ENCODE data around the gene FKRP. TPM values are rescaled to one million over a fixed set of nuclear protein-coding genes. Genes with fewer than 3 reads are reported as not detected.
A peak's percentile ranks its signal among the peaks of the same experiment; 100 is the strongest.

FKRP gene
- total and polyA plus RNA-seq, 2 donors (not counting 1 experiment from before 2014, with no cell fraction given): 11.8 to 12.2 TPM

DNA sequence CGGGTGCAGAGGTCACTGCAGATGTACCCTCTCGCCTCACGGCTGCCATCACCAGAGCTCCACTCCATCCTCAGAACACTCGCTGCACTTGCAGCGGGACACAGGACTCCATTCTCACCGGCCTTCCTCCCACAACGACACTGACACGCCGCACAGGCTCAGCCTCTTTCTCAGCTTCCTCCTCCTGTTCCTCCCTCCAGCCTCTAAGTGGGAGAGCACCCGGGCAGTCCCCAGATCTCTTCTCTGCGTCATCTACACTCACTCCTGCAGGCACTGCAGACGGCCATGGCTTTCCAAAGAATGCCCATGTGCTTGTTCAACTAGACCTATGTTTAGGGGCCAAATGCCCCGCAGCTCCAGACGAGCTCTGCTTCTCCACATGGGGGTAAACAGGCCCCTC is 14.3 kb upstream of the FKRP start:
- Histone ChIP-seq H3K79me2 (ENCODE audit: control insufficient read depth, insufficient read depth, low read length) (peaks cover 36% of the 10 kb centered on the region), H3K4me1 (ENCODE audit: control insufficient read depth, extremely low read depth, insufficient read depth, low read length) (peaks cover 13% of the 10 kb centered on the region), H3K4me3 (replicated peaks in 1 of 4; ENCODE audit: control extremely low read depth in 1 of 4, insufficient read depth in 1 of 4, low read depth in 3 of 4, low read length in 4 of 4) (no peak overlapping the region), H2AFZ (ENCODE audit: low read length) (no peak overlapping the region), H3K36me3 (ENCODE audit: control insufficient read depth, insufficient read depth, low read length) (peaks cover 51% of the 10 kb centered on the region), H3K27ac (ENCODE audit: insufficient read depth, low read length) (peak overlapping the region; percentile 39), H4K20me1 (ENCODE audit: control insufficient read depth, extremely low read depth, insufficient read depth, low read length) (no peaks in the 10 kb centered on the region), H3K4me2 (ENCODE audit: extremely low read depth, insufficient read depth, low read length) (peak overlapping the region; percentile 32), H3K27me3 (ENCODE audit: control insufficient read depth, insufficient read depth, low read length) (no peaks in the 10 kb centered on the region), H3K9ac (ENCODE audit: insufficient read depth, low read length) (no peak overlapping the region), H3K9me3 (ENCODE audit: control insufficient read depth, insufficient read depth, low read depth, low read length) (no peaks in the 10 kb centered on the region)
- TF ChIP-seq EZH2 (IDR thresholded peaks at IDR 0.05; ENCODE audit: low read length, missing control alignments) (no peak), CTCF (conservative IDR thresholded peaks at IDR 0.05 in 1 of 2, IDR thresholded peaks at IDR 0.05 in 1 of 2; ENCODE audit: low read depth in 1 of 2, low read length in 2 of 2) (no peak)
- DNase-seq (ENCODE audit: low read depth in 2 of 2): peak in 1 of 2 donors; percentile 61

DNA sequence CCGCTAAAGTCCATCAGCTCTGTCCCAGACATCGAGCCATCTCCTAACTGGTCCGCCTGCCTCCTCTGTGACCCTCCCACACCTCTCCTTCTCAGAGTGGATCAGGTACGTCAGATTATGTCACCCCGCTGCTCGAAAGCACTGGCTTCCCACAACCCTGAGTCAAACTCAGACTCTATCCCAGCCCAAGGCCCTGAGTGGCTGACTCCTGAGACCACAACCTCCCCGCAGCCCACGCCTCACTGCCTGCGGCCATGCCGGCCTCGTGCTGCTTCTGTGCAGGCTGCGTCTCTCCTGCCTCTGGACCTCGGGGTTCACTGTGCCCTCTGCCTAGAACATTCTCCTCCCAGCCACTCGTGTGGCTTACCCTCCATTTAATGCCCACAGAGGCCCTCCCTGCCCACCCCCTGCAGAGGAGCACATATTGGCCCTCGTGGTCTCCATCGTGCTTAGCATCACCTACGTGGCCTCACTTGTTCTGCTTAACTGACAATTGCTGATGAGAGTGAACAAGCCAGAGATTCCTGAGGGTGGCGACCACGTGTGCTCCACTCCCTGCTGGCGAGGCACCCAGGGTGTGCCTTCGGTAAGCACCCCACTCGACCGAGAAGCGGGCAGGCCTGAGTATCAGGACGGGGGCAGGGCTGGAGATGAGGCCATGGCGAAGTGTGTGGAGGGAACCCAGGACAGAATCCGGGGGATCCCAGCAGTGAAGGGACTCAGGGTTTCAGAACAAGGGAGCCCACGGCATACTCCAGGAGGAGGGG is 13.5 kb upstream of the FKRP start:
- Histone ChIP-seq H2AFZ (ENCODE audit: low read length) (no peak overlapping the region), H3K9me3 (ENCODE audit: control insufficient read depth, insufficient read depth, low read depth, low read length) (no peaks in the 10 kb centered on the region), H3K4me3 (replicated peaks in 1 of 4; ENCODE audit: control extremely low read depth in 1 of 4, insufficient read depth in 1 of 4, low read depth in 3 of 4, low read length in 4 of 4) (no peak overlapping the region), H3K9ac (ENCODE audit: insufficient read depth, low read length) (no peak overlapping the region), H3K36me3 (ENCODE audit: control insufficient read depth, insufficient read depth, low read length) (peaks cover 47% of the 10 kb centered on the region), H3K79me2 (ENCODE audit: control insufficient read depth, insufficient read depth, low read length) (peaks cover 43% of the 10 kb centered on the region), H3K4me1 (ENCODE audit: control insufficient read depth, extremely low read depth, insufficient read depth, low read length) (peaks cover 18% of the 10 kb centered on the region), H3K27ac (ENCODE audit: insufficient read depth, low read length) (no peak overlapping the region), H3K4me2 (ENCODE audit: extremely low read depth, insufficient read depth, low read length) (no peak overlapping the region), H4K20me1 (ENCODE audit: control insufficient read depth, extremely low read depth, insufficient read depth, low read length) (no peaks in the 10 kb centered on the region), H3K27me3 (ENCODE audit: control insufficient read depth, insufficient read depth, low read length) (no peaks in the 10 kb centered on the region)
- DNase-seq (ENCODE audit: low read depth in 2 of 2): peak in 1 of 2 donors; percentile 88
- no peak for TF ChIP-seq EZH2 (IDR thresholded peaks at IDR 0.05; ENCODE audit: low read length, missing control alignments)
- TF ChIP-seq CTCF (conservative IDR thresholded peaks at IDR 0.05 in 1 of 2, IDR thresholded peaks at IDR 0.05 in 1 of 2; ENCODE audit: low read depth in 1 of 2, low read length in 2 of 2): no peak

DNA sequence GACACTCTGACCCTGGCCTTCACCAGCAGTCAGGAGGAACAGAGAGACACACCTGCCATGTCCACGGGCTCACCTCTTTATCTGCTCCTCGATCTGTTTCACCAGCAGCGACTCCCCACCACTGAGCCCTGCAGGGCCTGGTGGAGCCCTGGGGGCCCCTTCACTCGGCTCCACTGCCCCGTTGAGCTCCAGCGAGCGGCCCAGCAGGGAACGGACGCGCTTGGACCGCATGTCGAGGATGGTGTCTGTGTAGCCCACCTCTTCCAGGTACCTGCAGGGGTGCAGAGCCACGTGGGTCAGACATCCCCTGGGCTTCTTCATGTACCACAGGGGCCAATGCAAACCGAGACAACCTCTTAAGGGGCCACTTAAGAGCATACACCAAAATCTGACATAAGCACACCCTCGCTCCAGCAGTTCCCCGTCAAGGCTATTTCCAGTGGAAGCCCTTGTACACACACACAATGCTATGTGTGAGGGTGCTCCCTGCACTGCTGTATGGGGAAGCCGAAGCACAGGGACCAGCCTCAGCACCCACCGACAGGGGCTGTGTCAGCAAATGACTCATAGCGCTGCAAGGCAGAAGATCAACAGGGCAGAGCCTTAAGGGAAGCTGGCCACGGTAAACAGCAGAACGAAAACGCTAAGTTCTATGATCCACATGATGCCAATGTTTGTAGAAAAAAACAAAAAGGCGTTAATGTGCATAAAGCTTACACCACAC is 12.7 kb upstream of the FKRP start:
- no peak overlapping the region for H2AFZ ChIP-seq (ENCODE audit: low read length)
- DNase-seq (ENCODE audit: low read depth in 2 of 2): peak; percentile 60 to 78
- H3K4me3 ChIP-seq (replicated peaks in 1 of 4; ENCODE audit: control extremely low read depth in 1 of 4, insufficient read depth in 1 of 4, low read depth in 3 of 4, low read length in 4 of 4): no peak overlapping the region
- no peaks in the 10 kb centered on the region for H4K20me1 ChIP-seq (ENCODE audit: control insufficient read depth, extremely low read depth, insufficient read depth, low read length)
- H3K36me3 ChIP-seq (ENCODE audit: control insufficient read depth, insufficient read depth, low read length): peaks cover 47% of the 10 kb centered on the region
- peaks cover 51% of the 10 kb centered on the region for H3K79me2 ChIP-seq (ENCODE audit: control insufficient read depth, insufficient read depth, low read length)
- H3K9me3 ChIP-seq (ENCODE audit: control insufficient read depth, insufficient read depth, low read depth, low read length): no peaks in the 10 kb centered on the region
- H3K4me1 ChIP-seq (ENCODE audit: control insufficient read depth, extremely low read depth, insufficient read depth, low read length): peaks cover 18% of the 10 kb centered on the region
- no peak overlapping the region for H3K9ac ChIP-seq (ENCODE audit: insufficient read depth, low read length)
- no peaks in the 10 kb centered on the region for H3K27me3 ChIP-seq (ENCODE audit: control insufficient read depth, insufficient read depth, low read length)
- TF ChIP-seq CTCF (conservative IDR thresholded peaks at IDR 0.05 in 1 of 2, IDR thresholded peaks at IDR 0.05 in 1 of 2; ENCODE audit: low read depth in 1 of 2, low read length in 2 of 2) (no peak), EZH2 (IDR thresholded peaks at IDR 0.05; ENCODE audit: low read length, missing control alignments) (no peak)
- no peak overlapping the region for H3K27ac ChIP-seq (ENCODE audit: insufficient read depth, low read length)
- H3K4me2 ChIP-seq (ENCODE audit: extremely low read depth, insufficient read depth, low read length): no peak overlapping the region
